T-helper 2 cell (primary cell): ENCODE measurements around the gene MTFR1L.

Source experiments
- DNase-seq, 5 experiments: peaks; one replicate each; pipeline versions ENCODE4 v3.0.0 to v3.0.0-alpha.2; 2012 to 2022

The MTFR1L gene

DNA sequence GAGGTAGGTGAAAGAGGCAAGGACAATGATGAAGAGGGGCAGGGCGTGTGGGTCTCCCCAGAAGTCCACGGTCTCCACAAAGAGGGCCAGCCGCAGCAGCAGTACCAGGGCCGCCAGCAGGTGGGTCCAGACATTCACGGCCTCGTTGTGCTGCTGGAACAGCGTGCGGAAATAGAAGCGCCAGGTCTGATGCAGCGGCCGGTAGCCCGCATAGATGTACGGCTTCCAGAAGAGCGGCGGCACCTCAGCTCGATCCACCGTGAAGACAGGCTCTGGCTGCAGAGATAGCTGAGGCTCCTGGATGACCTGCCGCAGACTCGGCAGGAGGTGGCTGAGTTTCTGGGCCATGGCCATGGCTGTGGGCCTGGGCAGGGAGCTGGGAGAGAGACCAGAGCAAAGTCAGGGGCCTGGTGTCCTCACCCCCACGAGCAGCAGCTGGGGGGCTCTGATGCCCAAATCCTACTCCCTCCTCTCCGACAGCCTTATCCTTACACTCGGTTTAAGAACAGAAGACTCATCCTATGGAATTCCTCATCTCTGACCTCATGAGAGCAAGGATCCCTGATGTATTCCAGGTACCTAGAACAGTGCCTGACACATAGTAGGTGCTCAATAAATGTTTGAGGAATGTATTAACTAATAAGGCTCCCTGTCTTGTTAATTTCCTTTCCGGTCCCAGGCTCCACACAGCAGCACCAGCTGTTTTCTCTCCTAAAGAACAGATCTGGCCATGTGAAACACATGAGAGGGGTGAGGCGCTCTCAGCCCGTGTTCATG, 43.9 kb downstream of the MTFR1L start:
- DNase-seq, result no peak

DNA sequence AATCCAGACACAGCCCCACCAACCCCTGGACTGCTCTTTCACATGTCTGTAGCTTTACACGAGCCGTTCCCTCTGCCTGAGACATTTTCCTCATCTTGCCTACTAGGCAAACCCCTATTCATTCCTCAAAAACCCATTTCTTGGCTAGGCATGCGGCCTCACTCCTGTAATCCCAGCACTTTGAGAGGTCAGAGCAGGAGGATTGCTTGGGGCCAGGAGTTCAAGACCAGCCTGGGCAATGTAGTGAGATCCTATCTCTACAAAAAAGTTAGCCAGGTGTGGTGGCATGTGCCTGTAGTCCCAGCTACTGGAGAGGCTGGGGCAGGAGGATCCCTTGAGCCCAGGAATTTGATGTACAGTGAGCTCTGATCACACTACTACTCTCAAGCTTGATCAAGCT, 44.7 kb downstream of the MTFR1L start:
- no peak for DNase-seq

DNA sequence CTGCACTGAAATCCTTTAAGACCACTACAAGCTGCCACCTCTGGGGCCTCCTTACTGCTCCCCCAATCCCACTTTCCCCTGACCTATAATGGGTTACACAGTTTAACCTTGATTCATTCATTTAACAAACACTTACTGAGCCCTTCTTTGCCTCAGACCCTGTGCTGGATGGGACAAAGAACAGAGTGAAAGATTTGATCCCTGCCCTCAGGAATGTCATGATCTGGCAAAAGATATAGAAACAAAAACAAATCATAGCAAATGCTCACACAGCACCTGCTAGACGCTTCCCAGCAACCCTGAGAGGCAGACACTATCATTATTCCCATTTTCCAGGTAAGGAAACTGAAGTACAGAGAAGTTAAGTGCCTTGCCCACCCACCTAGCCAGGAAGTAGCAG, 46.5 kb downstream of the MTFR1L start:
- DNase-seq, result no peak

DNA sequence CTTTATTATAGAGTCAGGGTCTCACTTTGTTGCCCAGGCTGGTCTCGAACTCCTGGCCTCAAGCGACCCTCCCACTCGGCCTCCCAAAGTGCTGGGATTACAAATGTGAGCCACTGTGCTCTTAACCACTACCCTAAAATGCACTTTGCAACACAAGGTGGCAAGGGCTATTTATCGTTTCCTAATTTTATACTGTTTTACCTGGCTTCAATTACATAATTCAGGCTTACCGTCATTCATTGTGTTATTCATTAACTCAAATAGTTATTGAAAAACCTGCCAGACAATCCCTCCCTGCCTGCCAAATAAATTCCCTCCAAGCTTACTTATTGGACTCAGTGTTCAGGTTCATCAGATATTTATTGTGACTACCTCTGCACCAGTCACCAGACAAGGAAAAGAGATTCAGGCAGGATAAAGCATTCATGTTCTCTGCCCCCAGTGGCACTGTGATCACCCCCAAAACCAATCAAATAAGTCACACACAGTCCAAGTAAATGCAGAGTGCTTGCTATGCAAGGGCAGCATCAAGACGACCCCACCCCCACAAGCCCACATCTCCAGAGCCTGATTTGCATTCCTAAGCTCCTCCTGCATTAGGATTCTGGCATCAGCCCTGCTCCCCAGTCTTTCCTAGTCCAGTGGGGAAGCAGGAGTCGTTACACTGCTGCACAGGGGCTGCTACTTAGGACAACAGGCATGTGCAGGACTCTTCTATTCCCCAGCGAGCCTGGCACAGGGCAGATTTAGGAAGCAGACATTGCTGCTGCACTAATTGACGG, 47.6 kb downstream of the MTFR1L start:
- DNase-seq, result no peak

DNA sequence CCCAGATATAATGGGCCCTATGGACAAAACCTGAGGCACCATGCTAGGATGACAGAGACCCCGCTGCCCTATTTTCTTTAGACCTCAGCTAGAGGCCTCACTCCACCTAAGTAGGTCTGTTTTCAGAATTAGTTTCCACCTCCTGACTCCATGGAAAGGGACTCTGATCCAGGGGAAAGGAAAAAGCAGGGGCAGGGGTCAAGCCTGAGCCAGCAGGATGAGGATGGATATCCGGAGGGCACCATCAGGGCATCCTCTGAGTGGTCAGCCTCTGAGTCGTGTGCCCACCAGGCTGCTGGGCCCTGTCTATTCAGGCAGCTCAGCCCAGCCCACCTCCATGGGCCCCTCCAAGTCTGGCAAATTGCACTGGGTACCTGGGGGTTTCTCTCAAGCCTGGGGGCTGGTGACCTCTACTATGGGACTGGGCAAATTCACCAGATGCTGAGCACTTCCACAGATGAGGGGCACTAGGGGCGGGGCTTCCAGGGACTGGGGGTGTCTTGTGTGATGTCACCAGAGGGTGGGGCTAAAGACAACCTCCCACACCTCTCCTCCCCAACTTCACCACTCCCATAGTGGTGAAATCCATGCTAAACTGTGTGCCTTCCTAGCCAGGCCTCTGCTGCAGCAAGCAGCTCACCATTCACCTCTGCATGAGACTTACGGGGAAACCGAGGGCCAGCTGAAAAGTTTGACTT, 50.3 kb downstream of the MTFR1L start:
- DNase-seq, result no peak

DNA sequence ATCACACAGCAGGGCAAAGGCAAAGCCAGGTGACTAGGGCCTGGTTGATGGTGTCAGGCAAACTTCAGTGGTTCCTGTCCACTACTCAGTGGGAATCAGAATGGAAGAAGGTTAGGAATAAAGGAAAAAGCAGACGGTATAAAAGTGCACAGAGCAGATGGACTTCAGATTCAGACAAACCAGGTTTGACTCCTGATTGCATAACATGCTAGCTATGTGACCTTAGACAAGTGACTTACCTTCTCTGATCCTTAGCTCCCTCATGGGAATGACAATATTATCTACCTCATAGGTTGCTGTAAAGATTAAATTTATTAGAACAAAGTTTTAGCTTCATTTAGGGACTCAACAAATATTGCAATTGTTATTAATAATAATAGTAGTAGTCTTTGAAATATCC, 50.9 kb downstream of the MTFR1L start:
- no peak for DNase-seq

DNA sequence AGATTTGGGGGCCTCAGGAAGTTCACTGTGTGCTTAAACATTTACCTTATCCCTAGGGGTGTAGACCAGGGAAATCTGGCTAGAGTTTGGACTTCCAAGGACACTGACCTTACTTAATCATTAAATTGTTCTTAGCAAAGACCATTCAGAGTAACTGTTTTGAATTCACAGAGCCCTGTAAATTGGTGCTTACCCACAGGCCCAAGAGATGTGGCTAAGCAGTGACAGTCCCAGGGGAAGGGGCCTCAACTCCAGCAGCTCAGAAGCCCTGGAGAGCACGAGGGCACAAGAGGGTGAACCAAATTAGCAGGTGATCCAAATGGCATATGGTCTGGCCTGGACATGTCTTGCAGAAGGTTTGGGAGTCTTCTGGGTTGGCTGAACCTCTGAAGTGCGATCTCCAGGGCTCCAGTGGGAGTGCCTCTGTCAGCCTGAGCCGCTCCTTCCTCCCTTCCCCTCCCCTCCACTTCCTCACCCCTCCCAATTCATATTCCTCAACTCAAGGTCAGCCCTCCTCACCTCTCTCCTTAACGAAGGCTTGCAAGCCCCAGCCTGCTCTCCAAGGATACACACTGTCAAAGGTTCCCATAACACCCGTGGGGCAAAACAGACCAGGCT, 51.4 kb downstream of the MTFR1L start:
- no peak for DNase-seq

DNA sequence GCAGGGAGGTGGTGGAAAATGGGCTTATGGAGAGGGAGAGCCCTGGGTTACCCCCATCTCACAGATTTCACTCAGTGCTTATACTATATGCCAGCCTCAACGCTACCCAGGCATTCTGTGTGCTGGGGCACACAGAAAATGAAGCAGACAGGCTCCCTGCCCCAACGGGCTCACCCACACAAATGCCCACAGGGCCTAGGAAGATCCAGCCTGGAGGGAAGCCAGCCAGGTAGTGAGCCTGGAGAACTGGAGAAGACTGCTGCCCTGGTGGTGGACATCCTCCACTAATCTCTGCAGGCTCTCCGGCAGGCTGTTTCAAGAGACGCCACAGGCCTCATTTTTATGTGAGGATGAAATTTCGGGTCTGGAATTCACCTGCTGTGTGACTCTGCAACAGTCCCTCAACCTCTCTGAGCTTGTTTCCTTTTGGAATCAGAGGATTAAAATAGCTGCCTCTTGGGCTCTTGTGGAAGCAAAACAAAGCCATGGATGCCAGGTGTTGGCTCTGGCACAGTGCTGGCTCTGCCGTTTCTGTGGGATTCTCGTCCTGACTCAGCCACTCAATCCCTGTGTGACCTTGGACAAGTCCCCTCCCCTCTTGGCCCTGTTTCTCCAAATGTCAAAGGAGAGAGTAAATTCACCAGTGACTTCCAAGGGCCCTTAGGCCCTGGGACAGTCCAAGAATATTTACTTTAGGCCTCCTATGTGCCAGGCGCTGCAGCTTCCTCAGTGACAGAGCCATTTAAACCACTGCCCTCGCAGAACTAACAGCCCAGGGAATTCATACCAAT, 52.1 kb downstream of the MTFR1L start:
- no peak for DNase-seq

DNA sequence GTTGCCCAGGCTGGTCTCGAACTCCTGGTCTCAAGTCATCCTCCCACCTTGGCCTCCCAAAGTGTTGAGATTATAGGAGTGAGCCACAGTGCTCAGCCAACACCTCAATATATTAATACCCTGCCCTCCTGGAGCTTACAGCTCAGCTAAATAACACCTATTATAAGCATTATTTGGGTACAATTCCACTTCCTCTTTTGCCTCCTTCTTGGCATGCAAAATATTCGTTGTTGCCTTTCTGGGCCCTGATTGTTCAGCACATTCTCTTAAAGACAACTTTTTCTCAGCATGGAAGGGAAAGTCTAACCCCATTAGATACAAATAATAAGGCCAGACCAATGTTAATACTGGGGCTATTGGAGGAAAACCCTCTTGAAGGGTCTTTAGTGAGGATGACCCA, 53.0 kb downstream of the MTFR1L start:
- DNase-seq, result no peak

DNA sequence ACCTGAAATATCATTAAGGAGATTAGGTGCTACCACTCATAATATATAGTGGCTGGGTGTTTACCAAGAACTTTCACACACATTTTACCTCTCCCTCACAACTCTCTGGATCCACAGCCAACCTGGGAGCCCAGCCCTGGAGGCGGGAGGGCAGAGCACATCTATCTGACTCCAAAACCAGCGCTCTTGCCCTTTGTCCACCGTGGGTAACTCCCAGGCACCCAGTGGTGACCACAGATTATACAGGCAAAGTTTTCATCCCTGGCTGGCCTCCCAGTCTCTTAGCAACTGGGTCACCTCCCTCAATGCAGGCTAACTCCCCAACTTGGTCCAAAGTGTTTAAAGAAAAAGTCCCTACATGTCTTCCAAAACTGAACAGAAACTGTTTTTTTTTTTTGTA, 53.4 kb downstream of the MTFR1L start:
- no peak for DNase-seq

DNA sequence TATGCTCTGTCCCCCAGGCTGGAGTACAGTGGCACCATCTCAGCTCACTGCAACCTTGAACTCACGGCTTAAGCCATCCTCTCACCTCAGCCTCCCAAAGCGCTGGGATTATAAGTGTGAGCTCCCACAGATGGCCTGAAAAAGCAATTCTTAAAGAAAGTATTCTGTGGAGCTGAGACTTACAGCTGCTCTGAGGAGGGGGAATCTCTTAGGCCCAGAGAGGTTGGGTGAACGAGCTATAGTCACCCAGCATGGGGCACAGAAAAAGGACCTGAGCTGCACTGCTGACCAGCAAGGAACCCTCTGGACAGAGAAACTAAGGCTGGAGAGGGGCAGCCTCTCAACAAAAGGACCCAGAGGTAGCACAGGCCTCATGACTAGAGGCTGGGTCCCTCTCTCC, 54.5 kb downstream of the MTFR1L start:
- DNase-seq, result no peak

DNA sequence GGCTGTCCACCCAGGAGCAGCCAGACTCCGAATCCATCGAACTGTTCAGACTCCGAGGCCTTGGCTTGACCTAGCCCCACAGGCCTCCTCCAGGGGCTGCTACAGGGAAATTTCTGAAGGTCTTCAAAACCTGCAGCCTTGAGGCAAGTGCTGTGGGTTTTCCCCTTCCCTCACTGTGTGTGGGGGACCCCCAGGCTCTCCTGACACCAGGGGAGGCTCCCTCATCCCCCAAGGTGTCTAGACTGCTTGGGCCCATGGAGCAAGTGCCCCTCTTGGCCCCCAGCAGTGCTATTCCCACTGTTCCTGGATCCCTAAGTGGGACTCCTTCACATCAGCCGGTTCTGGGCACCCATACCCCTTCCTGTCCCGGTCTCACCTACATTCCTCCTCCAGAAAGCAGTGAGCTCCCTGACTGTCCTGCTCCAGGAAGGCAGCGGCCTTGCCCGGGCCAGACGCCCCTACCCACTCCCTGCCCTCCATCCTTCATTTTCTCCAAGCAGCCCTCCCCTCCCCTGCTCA, 54.9 kb downstream of the MTFR1L start:
- no peak for DNase-seq

DNA sequence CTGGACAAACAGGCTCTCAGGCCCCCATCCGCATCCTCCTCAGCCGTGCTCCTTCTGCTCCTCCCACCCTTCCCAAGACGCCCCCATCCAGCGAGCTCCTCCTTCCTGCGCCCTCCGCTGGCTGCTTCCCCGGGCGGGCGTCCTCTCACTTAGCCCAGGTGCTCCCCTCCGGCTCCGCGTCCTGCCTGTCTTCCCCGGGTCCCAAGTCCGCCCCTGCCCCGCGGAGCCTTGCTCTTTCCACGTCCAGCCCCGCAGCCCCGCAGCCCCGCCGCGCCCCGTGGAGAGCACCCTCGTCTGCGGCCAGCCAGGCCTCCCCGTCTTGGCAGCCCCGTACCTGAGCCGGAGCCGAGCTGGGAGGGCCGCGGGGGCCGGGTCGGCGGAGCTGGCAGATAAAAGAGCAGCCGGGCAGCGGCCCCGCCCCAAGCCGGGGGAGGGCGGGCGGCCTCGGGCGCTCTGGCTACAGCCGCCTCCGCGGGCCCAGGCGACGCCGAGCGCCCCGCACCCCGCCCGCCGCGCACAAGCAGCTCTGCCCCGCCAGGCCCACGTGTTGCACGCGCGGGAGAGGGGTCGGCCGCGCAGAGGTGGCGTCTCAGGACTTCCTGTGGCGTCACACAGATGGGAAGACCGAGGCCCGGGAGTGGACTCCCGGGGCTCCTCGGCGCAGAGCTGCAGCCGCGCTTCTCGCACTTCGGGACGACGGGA, 55.6 kb downstream of the MTFR1L start, which contains the start of gene PAQR7:
Gene PAQR7 (minus strand): TSS at position 555 of the 702 bp plus-strand sequence. CDS start 11,869 bp downstream, outside the sequence.
- DNase-seq, result peak; percentile 37 to 68 (median 50)

DNA sequence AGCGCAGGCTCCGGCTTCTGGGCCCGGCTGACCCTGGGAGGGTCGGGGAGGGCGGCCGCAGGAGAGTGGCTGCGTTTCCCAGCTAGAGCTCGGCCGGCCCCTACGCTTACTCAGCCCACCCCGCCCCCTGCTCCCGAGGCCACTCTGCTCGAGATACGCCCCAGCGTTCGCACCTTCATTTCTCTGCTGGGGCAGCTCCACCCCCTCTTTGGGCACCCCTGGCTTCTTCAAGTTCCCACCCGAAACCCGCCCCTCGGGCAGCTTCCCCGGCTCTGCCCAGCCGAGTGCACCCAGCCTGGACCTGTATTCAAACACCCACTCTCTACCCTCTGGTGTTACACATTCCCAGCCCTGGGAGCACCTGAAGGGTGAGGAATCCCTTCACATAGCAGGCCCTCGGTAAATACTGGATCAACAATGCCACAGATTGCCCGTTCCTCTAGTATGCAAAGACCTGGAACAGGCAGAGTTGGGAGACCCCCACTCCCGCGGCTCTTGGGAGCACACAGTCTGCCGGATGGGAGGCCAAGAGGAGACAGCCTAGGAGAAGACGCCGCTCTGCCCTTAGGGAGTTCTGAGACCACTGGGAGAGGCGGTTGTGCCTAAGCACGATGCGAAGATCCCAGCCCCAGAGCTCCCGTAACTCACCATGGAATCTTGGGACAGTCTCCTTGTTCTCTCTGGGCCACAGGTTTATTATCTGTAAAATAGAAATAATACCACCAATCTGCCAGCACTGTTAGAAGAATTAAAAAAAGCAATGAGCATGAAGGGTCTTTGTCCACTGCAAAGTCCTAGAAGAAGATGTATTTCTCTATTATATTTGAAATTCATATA, 56.3 kb downstream of the MTFR1L start:
- DNase-seq, result no peak

DNA sequence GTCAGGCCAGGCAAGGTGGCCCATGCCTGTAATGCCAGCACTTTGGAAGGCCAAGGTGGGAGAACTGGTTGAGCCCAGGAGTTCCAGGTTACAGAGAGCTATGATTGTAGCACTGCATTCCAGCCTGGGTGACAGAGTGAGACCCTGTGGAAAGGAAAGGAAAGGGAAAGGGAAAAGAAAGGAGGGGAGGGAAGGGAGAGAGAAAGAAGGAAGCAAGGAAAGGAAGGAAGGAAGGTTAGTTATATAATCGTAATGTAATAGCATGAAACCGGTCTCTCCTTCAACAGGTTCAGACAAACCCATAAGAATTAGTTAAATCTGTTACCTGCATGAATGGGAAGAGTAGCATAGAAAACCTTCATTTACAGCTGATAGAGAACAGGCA, 56.9 kb downstream of the MTFR1L start:
- DNase-seq, result no peak

DNA sequence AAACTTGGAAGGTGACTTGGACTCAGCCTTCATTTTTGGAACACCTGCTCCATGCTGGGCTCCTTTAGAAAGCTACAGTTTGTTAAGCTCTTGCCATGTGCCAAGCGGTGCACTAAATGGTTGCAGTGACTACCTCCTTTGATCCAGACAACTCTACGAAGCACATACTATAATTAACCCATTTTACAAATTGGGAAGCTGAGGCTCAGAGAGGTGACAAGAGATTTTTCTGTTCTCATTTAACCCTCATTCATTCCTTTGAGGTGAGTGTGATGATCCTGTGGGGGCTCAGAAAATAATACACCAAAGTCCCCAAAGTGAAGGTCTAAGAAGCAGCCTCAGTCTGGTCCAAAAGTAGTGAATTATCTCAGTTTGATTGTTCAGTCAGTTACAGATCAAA, 57.4 kb downstream of the MTFR1L start:
- no peak for DNase-seq

DNA sequence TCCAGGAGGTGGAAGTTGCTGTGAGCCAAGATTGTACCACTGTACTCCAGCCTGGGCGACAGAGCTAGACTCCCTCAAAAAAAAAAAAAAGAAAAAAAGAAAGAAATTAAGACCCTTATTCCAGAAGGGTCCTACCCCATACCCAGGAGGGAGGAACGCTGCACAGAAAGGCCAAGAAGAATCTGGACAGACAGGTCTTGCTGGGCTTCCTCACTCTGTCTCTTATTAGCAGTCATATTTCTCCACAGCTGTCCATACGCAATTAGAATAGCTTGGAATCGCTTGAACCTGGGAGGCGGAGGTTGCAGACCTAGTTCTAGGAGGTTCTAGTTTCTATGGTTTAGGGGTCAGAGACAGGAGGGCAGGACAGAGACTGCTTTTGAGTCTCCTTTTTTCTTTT, 58.9 kb downstream of the MTFR1L start:
- no peak for DNase-seq

DNA sequence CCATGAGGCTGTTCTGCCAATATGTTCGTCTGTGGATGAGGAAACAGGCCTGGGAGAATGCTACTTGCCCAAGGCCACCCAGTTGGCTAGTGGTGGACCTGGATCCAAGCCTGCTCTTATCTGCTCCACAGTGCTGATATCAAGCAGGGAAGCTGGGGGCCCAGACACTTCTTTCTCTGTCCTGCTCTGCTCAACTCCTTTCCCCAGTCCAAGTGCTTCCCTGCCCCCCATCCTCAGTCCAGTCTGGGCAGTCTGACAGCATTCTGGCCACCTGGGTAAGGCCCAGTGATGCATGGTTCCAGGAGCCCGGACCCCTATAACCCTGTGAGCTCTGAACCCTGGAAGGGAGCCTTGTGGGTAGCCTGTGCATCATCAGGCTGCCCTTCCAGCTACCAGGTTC, 59.9 kb downstream of the MTFR1L start:
- DNase-seq, result no peak

DNA sequence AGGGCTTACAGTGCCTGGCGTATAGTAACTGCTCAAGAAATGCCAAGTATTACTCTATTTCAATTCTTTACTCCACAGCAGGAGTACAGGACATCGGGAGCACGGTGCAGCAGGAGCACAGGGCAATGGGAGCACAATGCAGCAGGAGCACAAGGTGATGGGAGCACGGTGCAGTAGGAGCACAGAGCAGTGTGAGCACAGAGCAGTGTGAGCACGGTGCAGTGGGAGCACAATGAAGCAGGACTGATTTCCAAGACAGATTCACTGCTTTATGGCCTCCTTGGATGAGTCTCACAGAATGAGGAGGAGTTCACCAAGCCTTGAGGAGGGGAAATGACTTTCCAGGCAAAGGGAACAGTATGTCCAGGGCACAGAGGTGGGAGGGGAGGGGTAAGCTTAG, 60.8 kb downstream of the MTFR1L start:
- no peak for DNase-seq

DNA sequence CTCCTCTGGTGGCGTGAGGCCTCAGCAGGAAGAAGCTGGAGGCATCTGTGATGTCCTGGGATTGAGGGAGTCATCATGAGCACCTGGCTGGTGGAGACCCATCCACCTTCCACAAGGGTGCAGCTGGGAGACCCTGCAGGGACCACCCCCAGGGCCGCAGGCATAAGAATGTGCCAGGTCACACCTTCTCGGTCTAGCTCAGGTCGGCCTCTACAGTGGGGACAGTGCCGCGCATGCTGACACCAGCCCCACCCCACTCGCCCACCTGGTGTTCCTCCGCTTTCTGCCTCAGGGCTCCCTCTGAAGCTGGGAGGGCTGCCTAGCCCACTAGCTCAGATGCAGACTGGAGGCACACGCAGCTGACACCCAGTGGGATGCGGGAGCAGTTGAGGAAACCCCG, 61.5 kb downstream of the MTFR1L start:
- DNase-seq, result no peak
